ENCODE data around the gene CFAP91. TPM values are rescaled to one million over a fixed set of nuclear protein-coding genes. Genes with fewer than 3 reads are reported as not detected.

The CFAP91 gene
- total RNA-seq (2014; rRNA removed; shearing (Covaris generic)), result 3.7 and 4.9 TPM in 2 replicates
- 2.3 and 2.4 TPM in 2 replicates for polyA plus RNA-seq (2016; fragmentation: Nextera tagmentation; extraction: Ambion mirVana)
- long read RNA-seq, partial matches to known transcripts, result 1 of 3 reads
- long read RNA-seq, other reads (novel, unspliced or antisense), result 0 of 3 reads

DNA sequence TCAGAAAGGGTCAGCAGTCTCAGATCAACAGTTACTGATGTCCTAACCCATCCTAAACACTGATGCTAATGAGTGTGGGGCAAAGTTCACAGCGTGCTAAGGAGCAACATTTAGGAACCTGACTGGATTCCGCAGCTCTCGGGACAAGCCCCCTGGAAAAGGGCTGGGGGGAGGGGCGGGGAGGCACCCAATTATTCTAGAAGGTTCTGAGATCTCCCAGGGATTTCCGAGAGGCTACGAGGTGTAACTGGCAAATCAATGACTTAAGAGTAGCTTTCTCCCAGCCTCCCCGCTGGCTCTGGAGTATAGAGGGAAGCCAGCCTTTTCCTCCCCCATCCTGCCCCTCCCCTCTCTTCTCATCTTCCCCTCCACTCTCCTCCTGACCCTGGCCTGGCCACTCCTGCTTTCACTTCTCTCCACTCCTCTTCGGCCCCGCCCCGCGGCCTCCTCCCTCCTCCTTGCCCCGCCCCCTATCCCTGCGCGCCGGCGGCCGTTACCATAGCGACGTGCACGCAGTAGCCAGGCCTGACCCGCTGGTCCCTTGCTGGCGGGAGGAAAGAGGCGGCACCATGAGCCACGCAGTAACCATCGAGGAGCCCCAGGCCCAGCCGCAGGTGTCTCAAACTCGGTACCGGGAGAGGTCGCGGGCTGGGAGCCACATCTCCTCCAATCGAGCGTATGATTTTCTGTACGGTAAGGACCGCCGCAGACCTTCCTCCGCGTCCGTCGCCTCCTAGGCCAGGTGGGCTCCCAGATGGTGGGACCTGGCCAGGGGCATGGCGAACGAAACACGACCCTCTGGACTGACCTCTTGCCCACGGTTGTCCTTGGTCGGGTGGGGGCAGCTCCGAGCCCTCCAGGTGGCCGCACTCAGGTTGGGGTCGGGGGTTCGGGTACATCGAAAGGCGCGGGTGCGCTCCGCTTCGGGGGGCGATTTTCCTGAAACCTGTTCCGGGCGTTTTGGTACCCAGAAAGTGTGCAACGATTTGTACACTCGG lies at the start of gene CFAP91:
CFAP91 (plus strand) TSS at position 493 of the 998 bp plus-strand sequence; CDS start at position 570, 77 bp downstream.
- peak within 1 kb of the TSS; percentile 86 for H3K4me3 ChIP-seq
- DNase-seq (ENCODE audit: low spot score) (peak; percentile 99), ATAC-seq (peak; percentile 97)
- Mint-ChIP-seq H3K4me1 (peaks cover 14% of the 10 kb centered on the region), H3K36me3 (ENCODE audit: low read depth) (no peaks in the 10 kb centered on the region; the same call in 2 of the 3 replicates), H3K9me3 (peaks cover 4% of the 10 kb centered on the region; the same call in 2 of the 3 replicates), H3K4me3 (peak within 1 kb of the TSS; percentile 80), H3K27ac (peak within 1 kb of the TSS; percentile 46; the same call in 1 of the 2 replicates), H3K27me3 (ENCODE audit: insufficient read depth, low read depth, poor library complexity) (peaks cover 8% of the 10 kb centered on the region)
- no peak within 1 kb of the TSS for H3K27ac ChIP-seq (ENCODE audit: low read depth)
- H3F3A ChIP-seq (replicated peaks; ENCODE audit: low read depth), result no peaks in the 10 kb centered on the region
- TF ChIP-seq JUNB (IDR thresholded peaks at IDR 0.05; ENCODE audit: unreplicated experiment) (no peak), CREB1 (CRISPR knock-in tag; IDR thresholded peaks at IDR 0.05; ENCODE audit: low read depth) (0 out of 2 replicates have a peak, but pooled peaks have one; percentile 34), POLR2AphosphoS5 (IDR thresholded peaks at IDR 0.05; ENCODE audit: low read depth) (peak; percentile 35; the same call in 1 of the 2 replicates), CTCF (conservative IDR thresholded peaks at IDR 0.05; ENCODE audit: low read depth in 2 of 2) (no peak), ZNF114 (CRISPR knock-in tag; IDR thresholded peaks at IDR 0.05) (no peak), NANOG (IDR thresholded peaks at IDR 0.05; ENCODE audit: borderline replicate concordance) (no peak)
- TF ChIP-seq, protein P1, sequence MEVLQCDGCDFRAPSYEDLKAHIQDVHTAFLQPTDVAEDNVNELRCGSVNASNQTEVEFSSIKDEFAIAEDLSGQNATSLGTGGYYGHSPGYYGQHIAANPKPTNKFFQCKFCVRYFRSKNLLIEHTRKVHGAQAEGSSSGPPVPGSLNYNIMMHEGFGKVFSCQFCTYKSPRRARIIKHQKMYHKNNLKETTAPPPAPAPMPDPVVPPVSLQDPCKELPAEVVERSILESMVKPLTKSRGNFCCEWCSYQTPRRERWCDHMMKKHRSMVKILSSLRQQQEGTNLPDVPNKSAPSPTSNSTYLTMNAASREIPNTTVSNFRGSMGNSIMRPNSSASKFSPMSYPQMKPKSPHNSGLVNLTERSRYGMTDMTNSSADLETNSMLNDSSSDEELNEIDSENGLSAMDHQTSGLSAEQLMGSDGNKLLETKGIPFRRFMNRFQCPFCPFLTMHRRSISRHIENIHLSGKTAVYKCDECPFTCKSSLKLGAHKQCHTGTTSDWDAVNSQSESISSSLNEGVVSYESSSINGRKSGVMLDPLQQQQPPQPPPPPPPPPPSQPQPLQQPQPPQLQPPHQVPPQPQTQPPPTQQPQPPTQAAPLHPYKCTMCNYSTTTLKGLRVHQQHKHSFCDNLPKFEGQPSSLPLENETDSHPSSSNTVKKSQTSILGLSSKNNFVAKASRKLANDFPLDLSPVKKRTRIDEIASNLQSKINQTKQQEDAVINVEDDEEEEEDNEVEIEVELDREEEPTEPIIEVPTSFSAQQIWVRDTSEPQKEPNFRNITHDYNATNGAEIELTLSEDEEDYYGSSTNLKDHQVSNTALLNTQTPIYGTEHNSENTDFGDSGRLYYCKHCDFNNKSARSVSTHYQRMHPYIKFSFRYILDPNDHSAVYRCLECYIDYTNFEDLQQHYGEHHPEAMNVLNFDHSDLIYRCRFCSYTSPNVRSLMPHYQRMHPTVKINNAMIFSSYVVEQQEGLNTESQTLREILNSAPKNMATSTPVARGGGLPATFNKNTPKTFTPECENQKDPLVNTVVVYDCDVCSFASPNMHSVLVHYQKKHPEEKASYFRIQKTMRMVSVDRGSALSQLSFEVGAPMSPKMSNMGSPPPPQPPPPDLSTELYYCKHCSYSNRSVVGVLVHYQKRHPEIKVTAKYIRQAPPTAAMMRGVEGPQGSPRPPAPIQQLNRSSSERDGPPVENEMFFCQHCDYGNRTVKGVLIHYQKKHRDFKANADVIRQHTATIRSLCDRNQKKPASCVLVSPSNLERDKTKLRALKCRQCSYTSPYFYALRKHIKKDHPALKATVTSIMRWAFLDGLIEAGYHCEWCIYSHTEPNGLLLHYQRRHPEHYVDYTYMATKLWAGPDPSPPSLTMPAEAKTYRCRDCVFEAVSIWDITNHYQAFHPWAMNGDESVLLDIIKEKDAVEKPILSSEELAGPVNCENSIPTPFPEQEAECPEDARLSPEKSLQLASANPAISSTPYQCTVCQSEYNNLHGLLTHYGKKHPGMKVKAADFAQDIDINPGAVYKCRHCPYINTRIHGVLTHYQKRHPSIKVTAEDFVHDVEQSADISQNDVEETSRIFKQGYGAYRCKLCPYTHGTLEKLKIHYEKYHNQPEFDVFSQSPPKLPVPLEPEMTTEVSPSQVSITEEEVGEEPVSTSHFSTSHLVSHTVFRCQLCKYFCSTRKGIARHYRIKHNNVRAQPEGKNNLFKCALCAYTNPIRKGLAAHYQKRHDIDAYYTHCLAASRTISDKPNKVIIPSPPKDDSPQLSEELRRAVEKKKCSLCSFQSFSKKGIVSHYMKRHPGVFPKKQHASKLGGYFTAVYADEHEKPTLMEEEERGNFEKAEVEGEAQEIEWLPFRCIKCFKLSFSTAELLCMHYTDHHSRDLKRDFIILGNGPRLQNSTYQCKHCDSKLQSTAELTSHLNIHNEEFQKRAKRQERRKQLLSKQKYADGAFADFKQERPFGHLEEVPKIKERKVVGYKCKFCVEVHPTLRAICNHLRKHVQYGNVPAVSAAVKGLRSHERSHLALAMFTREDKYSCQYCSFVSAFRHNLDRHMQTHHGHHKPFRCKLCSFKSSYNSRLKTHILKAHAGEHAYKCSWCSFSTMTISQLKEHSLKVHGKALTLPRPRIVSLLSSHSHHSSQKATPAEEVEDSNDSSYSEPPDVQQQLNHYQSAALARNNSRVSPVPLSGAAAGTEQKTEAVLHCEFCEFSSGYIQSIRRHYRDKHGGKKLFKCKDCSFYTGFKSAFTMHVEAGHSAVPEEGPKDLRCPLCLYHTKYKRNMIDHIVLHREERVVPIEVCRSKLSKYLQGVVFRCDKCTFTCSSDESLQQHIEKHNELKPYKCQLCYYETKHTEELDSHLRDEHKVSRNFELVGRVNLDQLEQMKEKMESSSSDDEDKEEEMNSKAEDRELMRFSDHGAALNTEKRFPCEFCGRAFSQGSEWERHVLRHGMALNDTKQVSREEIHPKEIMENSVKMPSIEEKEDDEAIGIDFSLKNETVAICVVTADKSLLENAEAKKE (CRISPR knock-in tag; IDR thresholded peaks at IDR 0.05), result peak; percentile 29; the same call in 1 of the 2 replicates
- H3K36me3 ChIP-seq (ENCODE audit: insufficient read depth), result no peaks in the 10 kb centered on the region
- H3K4me2 ChIP-seq, result peak within 1 kb of the TSS; percentile 94
- no peaks in the 10 kb centered on the region for H3K79me2 ChIP-seq (replicated peaks; ENCODE audit: insufficient read depth)
- H4K20me1 ChIP-seq (replicated peaks; ENCODE audit: insufficient read depth), result no peaks in the 10 kb centered on the region; the same call in 1 of the 2 replicates
- peak within 1 kb of the TSS; percentile 99 for H2AFZ ChIP-seq
- no peaks in the 10 kb centered on the region for H3K9me2 ChIP-seq (ENCODE audit: insufficient read depth)
- peaks cover 15% of the 10 kb centered on the region for H3K27me3 ChIP-seq (ENCODE audit: insufficient read depth)
- peaks cover 12% of the 10 kb centered on the region for H3K4me1 ChIP-seq (ENCODE audit: insufficient read depth)

All from GM23338 (cell line).